ENCODE results near the gene SLFN5. TPM values are rescaled to one million over a fixed set of nuclear protein-coding genes. Genes with fewer than 3 reads are reported as not detected.

The SLFN5 gene
- total and polyA plus RNA-seq, 10 donors = 3.2 to 110 (median 71.0) TPM

GRCh38 chr17:35287286-35287811 is 44.5 kb downstream of the SLFN5 start:
- Histone ChIP-seq H3K4me1 (peaks cover 0 to 22% (median 4%) of the 10 kb centered on the region in 6 donors), H3K9me3 (peaks cover 0 to 8% (median 2%) of the 10 kb centered on the region in 8 donors), H3K27me3 (replicated peaks in 1 of 7) (no peaks in the 10 kb centered on the region), H3K4me3 (no peak overlapping the region), H3K36me3 (no peaks in the 10 kb centered on the region), H3K27ac (no peak overlapping the region)
- 56 to 92% (median 71%) methylated on average over 1 of the region's 1 CpG for WGBS, 5 donors
- intact Hi-C loops (cut with DNase I; ENCODE audit: low total_unique reads) = no loop called here
- DNase-seq = no peak
- no peak for TF ChIP-seq POLR2A (IDR thresholded peaks at IDR 0.05)
- TF ChIP-seq CTCF (IDR thresholded peaks at IDR 0.05 in 8 of 11, conservative IDR thresholded peaks at IDR 0.05 in 3 of 11) = no peak
- TF ChIP-seq POLR2AphosphoS5 (IDR thresholded peaks at IDR 0.05) = no peak

GRCh38 chr17:35289222-35289621 is 46.4 kb downstream of the SLFN5 start:
- Histone ChIP-seq H3K9me3 (peaks cover 0 to 8% (median 2%) of the 10 kb centered on the region in 8 donors), H3K4me1 (peaks cover 0 to 22% (median 4%) of the 10 kb centered on the region in 6 donors), H3K27ac (peak overlapping the region in 4 of 8 donors; percentile 12 to 38 (median 34)), H3K36me3 (no peaks in the 10 kb centered on the region), H3K4me3 (no peak overlapping the region), H3K27me3 (replicated peaks in 1 of 7) (no peaks in the 10 kb centered on the region)
- DNase-seq = no peak
- intact Hi-C loops (cut with DNase I; ENCODE audit: low total_unique reads) = no loop called here
- TF ChIP-seq POLR2AphosphoS5 (IDR thresholded peaks at IDR 0.05) (no peak), POLR2A (IDR thresholded peaks at IDR 0.05) (no peak), CTCF (IDR thresholded peaks at IDR 0.05 in 8 of 11, conservative IDR thresholded peaks at IDR 0.05 in 3 of 11) (no peak)
- WGBS, 5 donors = 5 to 34% (median 16%) methylated on average over 1 of the region's 1 CpG

GRCh38 chr17:35291802-35292201 is 48.9 kb downstream of the SLFN5 start:
- intact Hi-C loops (cut with DNase I; ENCODE audit: low total_unique reads) = no loop called here
- no peak for DNase-seq

More at GRCh38 chr17:35291802-35292201, 48.9 kb downstream of the SLFN5 start:
- peaks cover 0 to 22% (median 4%) of the 10 kb centered on the region in 6 donors for H3K4me1 ChIP-seq
- TF ChIP-seq POLR2AphosphoS5 (IDR thresholded peaks at IDR 0.05) (no peak), POLR2A (IDR thresholded peaks at IDR 0.05) (no peak), CTCF (IDR thresholded peaks at IDR 0.05 in 8 of 11, conservative IDR thresholded peaks at IDR 0.05 in 3 of 11) (no peak)
- no peak overlapping the region for H3K4me3 ChIP-seq
- H3K9me3 ChIP-seq = peaks cover 0 to 14% (median 6%) of the 10 kb centered on the region in 8 donors
- H3K27me3 ChIP-seq (replicated peaks in 1 of 7) = no peaks in the 10 kb centered on the region
- 81 to 100% (median 96%) methylated on average over 1 of the region's 1 CpG for WGBS, 5 donors
- no peaks in the 10 kb centered on the region for H3K36me3 ChIP-seq
- no peak overlapping the region for H3K27ac ChIP-seq

Measured in spleen (tissue), 11 donors.